H1 (cell line): ENCODE data around the gene TMEM232. TPM values are rescaled to one million over a fixed set of nuclear protein-coding genes. Genes with fewer than 3 reads are reported as not detected.

Experiments used
- CTCF ChIA-PET: fragments of 300-600 bp; sonication (Branson Sonifier 250); formaldehyde crosslinking; loops from one replicate; lab custom pipeline; 2021; ENCODE audit not compliant: partially characterized antibody; lab: Charles Lee
- POLR2A ChIA-PET: fragments of 300-600 bp; sonication (Branson Sonifier 250); formaldehyde crosslinking; loops from one replicate; lab custom pipeline; 2021; ENCODE audit warnings: inconsistent platforms; ENCODE audit not compliant: partially characterized antibody; lab: Charles Lee
- DNase-seq, 2 experiments: peaks; one replicate each; pipeline versions ENCODE4 v3.0.0 to v3.0.0-alpha.2; 2010 to 2022; ENCODE audit warnings: low spot score in 2 of 2, low read depth in 1 of 2, mixed read lengths in 1 of 2
- FAIRE-seq: peaks from 2 replicates; lab custom pipeline; 2011; peaks lifted over from hg19 to GRCh38; lab: Jason Lieb, UNC
- H2AFZ ChIP-seq: 2 replicates; pipeline ENCODE4 v1.8.1; 2012; ENCODE audit warnings: low read length, inconsistent platforms
- H2AK5ac ChIP-seq: 2 replicates; pipeline ENCODE4 v1.6.1; 2013; ENCODE audit warnings: low read depth, low read length
- H2BK120ac ChIP-seq: replicated peaks from 2 replicates; pipeline ENCODE3; 2013; ENCODE audit warnings: low read depth, low read length, inconsistent platforms
- H2BK12ac ChIP-seq: 2 replicates; pipeline ENCODE4 v1.6.1; 2013; ENCODE audit warnings: low read depth, low read length
- H2BK15ac ChIP-seq: 2 replicates; pipeline ENCODE4 v1.6.1; 2013; ENCODE audit warnings: low read length
- H2BK20ac ChIP-seq: 2 replicates; pipeline ENCODE4 v1.6.1; 2013; ENCODE audit warnings: low read length
- H2BK5ac ChIP-seq: 2 replicates; pipeline ENCODE4 v1.6.1; 2013; ENCODE audit warnings: low read depth, low read length
- H3K14ac ChIP-seq: 2 replicates; pipeline ENCODE4 v1.6.1; 2013; ENCODE audit warnings: inconsistent platforms; ENCODE audit not compliant: insufficient read length
- H3K18ac ChIP-seq: 2 replicates; pipeline ENCODE4 v1.6.1; 2013; ENCODE audit warnings: low read length; ENCODE audit errors: extremely low read depth
- H3K23ac ChIP-seq: 2 replicates; pipeline ENCODE4 v1.6.1; 2013; ENCODE audit warnings: inconsistent platforms; ENCODE audit not compliant: insufficient read length
- H3K23me2 ChIP-seq: 2 replicates; pipeline ENCODE4 v1.6.1; 2013; ENCODE audit warnings: low read depth, low read length
- H3K27ac ChIP-seq: 2 replicates; pipeline ENCODE4 v1.6.1; 2011; ENCODE audit warnings: low read depth, low read length, inconsistent platforms
- H3K27me3 ChIP-seq, 4 experiments: replicated peaks in 1 of 4; 1 replicate in 1 of 4; 2 replicates in 3 of 4; pipeline versions ENCODE4 v1.6.1 to v1.8.1; 2011 to 2013; ENCODE audit warnings: low read length in 3 of 4, mild to moderate bottlenecking in 3 of 4, inconsistent platforms in 2 of 4, mixed read lengths in 2 of 4, moderate library complexity in 1 of 4; ENCODE audit not compliant: control insufficient read depth in 3 of 4, insufficient read depth in 3 of 4; ENCODE audit errors: extremely low read depth in 1 of 4
- H3K36me3 ChIP-seq, 4 experiments: 2 replicates each; pipeline versions ENCODE4 v1.6.1 to v1.8.1; 2011 to 2013; ENCODE audit warnings: mild to moderate bottlenecking in 4 of 4, low read length in 3 of 4, moderate library complexity in 2 of 4, control low read depth in 1 of 4, inconsistent platforms in 1 of 4; ENCODE audit not compliant: insufficient read depth in 4 of 4, control insufficient read depth in 2 of 4
- H3K4ac ChIP-seq: replicated peaks from 2 replicates; pipeline ENCODE3; 2013; ENCODE audit warnings: low read length, low read depth, mixed read lengths, inconsistent platforms; ENCODE audit not compliant: insufficient read length
- H3K4me1 ChIP-seq, 4 experiments: replicated peaks in 1 of 4; 1 replicate in 1 of 4; 2 replicates in 3 of 4; pipeline versions ENCODE4 v1.6.1 to v1.8.1; 2011 to 2013; ENCODE audit warnings: low read length in 3 of 4, inconsistent platforms in 2 of 4, mixed read lengths in 1 of 4; ENCODE audit not compliant: insufficient read depth in 4 of 4, control insufficient read depth in 3 of 4
- H3K4me2 ChIP-seq, 2 experiments: 2 replicates each; pipeline versions ENCODE4 v1.6.1 to v1.8.1; 2011 to 2013; ENCODE audit warnings: low read depth in 2 of 2, low read length in 2 of 2, control low read depth in 1 of 2, inconsistent platforms in 1 of 2, mild to moderate bottlenecking in 1 of 2; ENCODE audit not compliant: insufficient read depth in 1 of 2
- H3K4me3 ChIP-seq, 4 experiments: fragments of 200-600, 300-600 bp in 1 of 4; sonication (generic), shearing (Covaris generic), sonication (Bioruptor Twin) in 1 of 4; 2 replicates each; pipeline versions ENCODE4 v1.5.1 to v1.8.1; 2011 to 2016; ENCODE audit warnings: low read length in 4 of 4, low read depth in 3 of 4, control low read depth in 2 of 4, inconsistent platforms in 2 of 4, mild to moderate bottlenecking in 2 of 4, mixed read lengths in 1 of 4, moderate library complexity in 1 of 4; ENCODE audit not compliant: insufficient read depth in 2 of 4; ENCODE audit errors: extremely low read depth in 1 of 4
- H3K56ac ChIP-seq: replicated peaks from 2 replicates; pipeline ENCODE3; 2013; ENCODE audit warnings: low read depth, mild to moderate bottlenecking, mixed read lengths, low read length, inconsistent platforms; ENCODE audit not compliant: insufficient read length
- H3K79me1 ChIP-seq: 2 replicates; pipeline ENCODE4 v1.6.1; 2013; ENCODE audit warnings: low read depth, low read length, control low read depth
- H3K79me2 ChIP-seq, 2 experiments: 2 replicates each; pipeline versions ENCODE4 v1.6.1 to v1.8.1; 2012 to 2013; ENCODE audit warnings: low read length in 2 of 2, mild to moderate bottlenecking in 2 of 2, inconsistent platforms in 1 of 2; ENCODE audit not compliant: insufficient read depth in 2 of 2, control insufficient read depth in 1 of 2
- H3K9ac ChIP-seq, 4 experiments: replicated peaks in 1 of 4; 1 replicate in 1 of 4; 2 replicates in 3 of 4; pipeline versions ENCODE4 v1.6.1 to v1.8.1; 2011 to 2013; ENCODE audit warnings: low read depth in 3 of 4, low read length in 3 of 4, control low read depth in 2 of 4, mild to moderate bottlenecking in 2 of 4, moderate library complexity in 2 of 4, inconsistent platforms in 1 of 4; ENCODE audit errors: extremely low read depth in 1 of 4
- H3K9me3 ChIP-seq, 2 experiments: 2 replicates each; pipeline versions ENCODE4 v1.6.1 to v1.8.1; 2012 to 2013; ENCODE audit warnings: mild to moderate bottlenecking in 2 of 2, moderate library complexity in 2 of 2, control low read depth in 1 of 2, inconsistent platforms in 1 of 2, low read depth in 1 of 2, low read length in 1 of 2, mixed read lengths in 1 of 2; ENCODE audit not compliant: insufficient read depth in 2 of 2
- H4K20me1 ChIP-seq, 2 experiments: replicated peaks in 1 of 2; 2 replicates each; pipeline versions ENCODE3 to v1.8.1; 2011 to 2013; ENCODE audit warnings: inconsistent platforms in 2 of 2, low read length in 2 of 2, mild to moderate bottlenecking in 1 of 2; ENCODE audit not compliant: insufficient read depth in 2 of 2, control insufficient read depth in 1 of 2
- H4K5ac ChIP-seq: 2 replicates; pipeline ENCODE4 v1.6.1; 2013; ENCODE audit warnings: low read length, low read depth, mixed read lengths, inconsistent platforms; ENCODE audit not compliant: insufficient read length
- H4K8ac ChIP-seq: 2 replicates; pipeline ENCODE4 v1.8.0; 2013; ENCODE audit warnings: mild to moderate bottlenecking, moderate library complexity, low read length, inconsistent platforms; ENCODE audit not compliant: insufficient read depth; ENCODE audit errors: extremely low read depth
- H4K91ac ChIP-seq: replicated peaks from 2 replicates; pipeline ENCODE3; 2013; ENCODE audit warnings: low read length, mixed read lengths, inconsistent platforms; ENCODE audit not compliant: insufficient read length
- CREB1 ChIP-seq: IDR thresholded peaks from 2 replicates; pipeline ENCODE4 v1.6.1; 2012; ENCODE audit warnings: inconsistent platforms
- E2F6 ChIP-seq: IDR thresholded peaks from 2 replicates; pipeline ENCODE4 v1.6.1; 2012; ENCODE audit warnings: inconsistent platforms
- GABPA ChIP-seq: IDR thresholded peaks from 2 replicates; pipeline ENCODE4 v1.6.1; 2011; ENCODE audit warnings: mild to moderate bottlenecking, low read length, moderate library complexity, borderline replicate concordance; ENCODE audit not compliant: insufficient read depth
- MAX ChIP-seq: IDR thresholded peaks from 2 replicates; pipeline ENCODE4 v1.6.1; 2012; ENCODE audit warnings: inconsistent platforms
- NANOG ChIP-seq: IDR thresholded peaks from 2 replicates; pipeline ENCODE4 v1.6.1; 2011; ENCODE audit warnings: low read length, low read depth, mild to moderate bottlenecking, inconsistent platforms; ENCODE audit not compliant: insufficient read depth, poor library complexity, severe bottlenecking
- RBBP5 ChIP-seq: IDR thresholded peaks from 2 replicates; pipeline ENCODE4 v1.7.1; 2012; ENCODE audit warnings: low read depth, mild to moderate bottlenecking, inconsistent platforms, low read length, moderate library complexity, borderline replicate concordance
- SAP30 ChIP-seq: fragments of 300-600 bp; sonication (generic); IDR thresholded peaks from 2 replicates; pipeline ENCODE4 v1.7.1; 2012; ENCODE audit warnings: low read length, moderate library complexity, mild to moderate bottlenecking, inconsistent platforms; ENCODE audit not compliant: insufficient read depth, insufficient replicate concordance
- SIN3A ChIP-seq, 2 experiments: IDR thresholded peaks in 1 of 2; conservative IDR thresholded peaks in 1 of 2; 2 replicates each; pipeline ENCODE4 v1.6.1; 2011 to 2012; ENCODE audit warnings: low read length in 2 of 2, improper control_type of control experiment in 1 of 2, low read depth in 1 of 2, mild to moderate bottlenecking in 1 of 2
- TAF1 ChIP-seq: IDR thresholded peaks from 2 replicates; pipeline ENCODE4 v1.6.1; 2011; ENCODE audit warnings: mild to moderate bottlenecking, low read depth, low read length
- TBP ChIP-seq: IDR thresholded peaks from 2 replicates; pipeline ENCODE4 v1.6.1; 2011; ENCODE audit warnings: low read depth, low read length, improper control_type of control experiment
- WGBS, 2 experiments: shearing (Covaris generic) in 1 of 2; methylation state at CpG; one replicate each; pipeline versions ENCODE4 v1.1.6 to v1.1.7; 2013 to 2015; ENCODE audit warnings: low lambda C conversion rate in 2 of 2, mixed read lengths in 2 of 2, inconsistent platforms in 1 of 2, low coverage in 1 of 2, missing lambda C conversion rate in 1 of 2; ENCODE audit not compliant: insufficient replicate concordance in 2 of 2, insufficient coverage in 1 of 2, insufficient read length in 1 of 2; ENCODE audit errors: extremely low coverage in 1 of 2, missing lambda C conversion rate in 1 of 2; 5-methylcytosine and 5-hydroxymethylcytosine counted together
- polyA plus RNA-seq, 7 experiments: library from polyadenylated mRNA; depleted of rRNA in 3 of 7; stranded (reverse) in 5 of 7; unstranded in 2 of 7; fragments of >200 nt in 5 of 7; fragments of 200-250 nt in 2 of 7; gene quantifications; 1 replicate in 5 of 7; 2 replicates in 1 of 7; 4 replicates in 1 of 7; pipeline versions ENCODE4 v1.2.1 to v1.2.3, GENCODE V29; 2011 to 2013; ENCODE audit warnings: missing spikeins in 2 of 7, mixed read lengths in 2 of 7
- total RNA-seq: library from RNA; stranded (reverse); fragmentation: NEBNext Ultra II Directional; extraction: Animal tissue kit (Norgen Biotek cat#: 25700); gene quantifications from 2 replicates; pipeline ENCODE4 v1.2.1, GENCODE V29; 2021
- TF ChIP-seq, protein P1 (sequence below): IDR thresholded peaks from 2 replicates; pipeline ENCODE4 v1.6.1; 2012; ENCODE audit warnings: low read length, inconsistent platforms

The TMEM232 gene
- total and polyA plus RNA-seq, 2 of the 8 experiments (the other 6 are each of a cell fraction or from before 2014, with no cell fraction given) = 0.38 to 1.3 TPM

DNA sequence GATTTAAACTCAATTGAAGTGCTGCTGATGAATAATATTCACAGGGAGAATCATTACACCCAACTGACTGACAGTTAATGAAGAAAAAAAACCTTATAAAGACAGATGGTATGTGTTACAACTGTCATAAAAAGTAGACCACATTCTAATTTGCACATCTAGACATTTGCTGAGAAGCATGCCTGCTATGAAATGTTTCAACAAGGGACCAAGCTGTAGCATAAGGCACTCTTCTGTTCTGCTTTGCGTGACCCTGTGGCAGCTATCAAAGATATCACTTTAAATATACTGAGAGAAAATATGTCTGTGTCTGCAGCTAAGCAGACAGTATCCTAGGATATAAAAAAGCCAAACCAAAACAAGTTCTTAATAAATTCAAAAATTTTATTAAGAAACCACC, 153.7 kb downstream of the TMEM232 start:
- no peak overlapping the region for H2BK5ac ChIP-seq
- no peaks in the 10 kb centered on the region for H4K20me1 ChIP-seq
- no peak overlapping the region for H4K8ac ChIP-seq
- H3K9ac ChIP-seq = no peak overlapping the region
- DNase-seq (no peak), FAIRE-seq (no peak)
- no peak overlapping the region for H3K56ac ChIP-seq
- H3K23ac ChIP-seq = no peak overlapping the region
- H3K36me3 ChIP-seq = no peaks in the 10 kb centered on the region
- no peak overlapping the region for H3K4me3 ChIP-seq
- CTCF ChIA-PET = no interaction called here
- H3K4me2 ChIP-seq = no peak overlapping the region
- no peak overlapping the region for H3K27ac ChIP-seq
- H3K14ac ChIP-seq = no peak overlapping the region
- H2BK12ac ChIP-seq = no peak overlapping the region
- H2BK120ac ChIP-seq = no peak overlapping the region
- H3K23me2 ChIP-seq = no peaks in the 10 kb centered on the region
- no peaks in the 10 kb centered on the region for H3K9me3 ChIP-seq
- H3K79me2 ChIP-seq = no peaks in the 10 kb centered on the region
- POLR2A ChIA-PET = no interaction called here
- H2AK5ac ChIP-seq = no peak overlapping the region
- H2BK20ac ChIP-seq = no peak overlapping the region
- H3K4ac ChIP-seq = no peak overlapping the region
- H4K91ac ChIP-seq = no peak overlapping the region
- WGBS, 2 experiments = 100% methylated on average over 1 of the region's 1 CpG; no CpG with 5 or more reads in 1 of the 2 experiments
- H3K18ac ChIP-seq = no peak overlapping the region
- no peak overlapping the region for H2AFZ ChIP-seq
- no peak overlapping the region for H2BK15ac ChIP-seq
- no peaks in the 10 kb centered on the region for H3K79me1 ChIP-seq
- H3K4me1 ChIP-seq = no peaks in the 10 kb centered on the region
- no peaks in the 10 kb centered on the region for H3K27me3 ChIP-seq
- H4K5ac ChIP-seq = no peak overlapping the region
- no peak for TF ChIP-seq RBBP5
- no peak for TF ChIP-seq TAF1
- TF ChIP-seq MAX = no peak
- TF ChIP-seq SIN3A (conservative IDR thresholded peaks at IDR 0.05 in 1 of 2, IDR thresholded peaks at IDR 0.05 in 1 of 2; ENCODE audit: low read depth in 1 of 2, low read length in 2 of 2) = no peak
- no peak for TF ChIP-seq GABPA
- TF ChIP-seq, protein P1, sequence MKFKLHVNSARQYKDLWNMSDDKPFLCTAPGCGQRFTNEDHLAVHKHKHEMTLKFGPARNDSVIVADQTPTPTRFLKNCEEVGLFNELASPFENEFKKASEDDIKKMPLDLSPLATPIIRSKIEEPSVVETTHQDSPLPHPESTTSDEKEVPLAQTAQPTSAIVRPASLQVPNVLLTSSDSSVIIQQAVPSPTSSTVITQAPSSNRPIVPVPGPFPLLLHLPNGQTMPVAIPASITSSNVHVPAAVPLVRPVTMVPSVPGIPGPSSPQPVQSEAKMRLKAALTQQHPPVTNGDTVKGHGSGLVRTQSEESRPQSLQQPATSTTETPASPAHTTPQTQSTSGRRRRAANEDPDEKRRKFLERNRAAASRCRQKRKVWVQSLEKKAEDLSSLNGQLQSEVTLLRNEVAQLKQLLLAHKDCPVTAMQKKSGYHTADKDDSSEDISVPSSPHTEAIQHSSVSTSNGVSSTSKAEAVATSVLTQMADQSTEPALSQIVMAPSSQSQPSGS = no peak
- TF ChIP-seq E2F6 = no peak
- no peak for TF ChIP-seq TBP
- TF ChIP-seq CREB1 = no peak
- no peak for TF ChIP-seq NANOG
- no peak for TF ChIP-seq SAP30
